ENCODE data around the gene FOXA2.
"Not testable (repeated sequence)": the region's sequence is repeated elsewhere in the genome, so short reads cannot be mapped to it uniquely, and the experiment has no call there.

Gene FOXA2

DNA sequence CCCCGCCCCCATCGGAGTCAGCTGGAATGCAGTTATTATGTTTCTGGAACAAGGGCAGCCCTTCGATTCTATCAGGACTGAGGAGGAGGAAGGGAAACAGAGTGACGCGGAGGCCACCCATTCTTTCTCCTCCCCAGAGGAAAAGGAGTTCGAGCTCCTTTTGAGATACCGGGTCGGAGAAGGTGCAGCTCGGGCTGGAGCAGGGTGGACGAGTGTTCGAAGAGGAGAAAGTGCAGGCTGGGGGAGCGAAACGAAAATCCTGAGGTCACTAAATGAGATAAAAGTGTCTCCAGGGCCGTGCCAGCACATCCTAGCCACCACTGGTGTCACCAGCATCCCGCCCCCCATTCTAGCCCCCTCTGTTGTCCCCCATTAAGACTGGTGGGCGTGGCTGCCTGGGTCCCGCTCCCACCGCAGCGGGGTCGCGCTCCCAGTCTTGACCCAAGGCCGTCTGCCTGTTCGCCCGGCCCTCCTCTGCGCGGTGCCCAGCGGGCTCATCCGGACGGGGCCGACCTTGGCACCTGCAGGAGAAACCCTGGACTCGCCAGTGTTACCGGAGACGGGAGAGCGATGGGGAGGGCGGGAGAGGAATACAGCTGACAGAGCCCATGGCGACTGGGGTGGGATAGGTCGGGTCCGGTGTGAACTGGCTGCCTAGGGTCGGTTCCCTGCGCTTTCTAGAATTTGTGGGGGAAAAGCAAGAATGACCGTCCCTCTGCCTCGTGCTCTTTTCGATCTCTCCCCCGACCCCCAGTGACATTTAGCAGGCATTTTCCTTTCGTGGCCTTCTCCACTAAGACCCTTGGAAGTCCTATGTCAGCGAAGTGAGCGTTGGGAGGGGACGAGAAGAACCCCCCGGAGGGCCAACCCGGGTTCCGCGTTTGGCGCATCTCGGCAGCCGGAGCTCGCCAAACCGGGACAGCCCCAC is 16.2 kb downstream of the FOXA2 start:
- DNase-seq, result no peak

DNA sequence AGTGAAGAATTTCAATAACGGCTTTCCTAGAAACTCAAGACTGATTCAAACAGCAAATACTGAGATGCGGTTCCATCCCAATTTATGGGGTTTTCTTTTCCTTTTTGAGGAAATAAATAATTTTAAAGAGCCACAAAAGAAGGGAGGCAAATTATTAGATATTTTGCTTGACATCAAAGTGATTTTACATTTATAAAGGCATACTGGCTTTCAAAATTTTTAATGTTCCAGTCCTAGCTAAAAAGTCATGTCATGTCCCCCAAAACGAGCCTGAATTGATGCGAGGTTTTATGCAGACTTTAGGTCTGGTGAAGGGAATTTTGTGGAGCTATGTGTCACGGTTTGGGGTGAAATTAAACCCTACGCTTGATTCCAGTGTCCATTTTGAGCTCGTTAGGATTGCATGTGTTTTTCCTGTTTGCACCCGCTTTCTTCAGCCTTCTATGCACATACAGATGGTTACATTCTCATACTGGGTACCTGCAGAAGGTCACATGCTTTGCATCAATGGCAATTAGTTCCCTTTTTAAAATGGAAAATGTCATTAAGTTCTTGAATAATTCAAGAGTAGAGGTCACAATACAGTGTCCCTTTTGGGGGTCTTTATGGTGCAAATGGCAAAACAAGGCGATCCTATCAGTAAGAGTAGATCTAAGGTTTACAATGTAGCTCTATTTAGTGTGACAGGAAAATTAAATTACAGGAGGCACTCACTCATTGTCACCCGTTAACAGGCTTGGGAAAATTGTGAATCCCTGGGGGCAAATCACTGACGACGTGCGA is 17.3 kb downstream of the FOXA2 start:
- DNase-seq, result no peak

DNA sequence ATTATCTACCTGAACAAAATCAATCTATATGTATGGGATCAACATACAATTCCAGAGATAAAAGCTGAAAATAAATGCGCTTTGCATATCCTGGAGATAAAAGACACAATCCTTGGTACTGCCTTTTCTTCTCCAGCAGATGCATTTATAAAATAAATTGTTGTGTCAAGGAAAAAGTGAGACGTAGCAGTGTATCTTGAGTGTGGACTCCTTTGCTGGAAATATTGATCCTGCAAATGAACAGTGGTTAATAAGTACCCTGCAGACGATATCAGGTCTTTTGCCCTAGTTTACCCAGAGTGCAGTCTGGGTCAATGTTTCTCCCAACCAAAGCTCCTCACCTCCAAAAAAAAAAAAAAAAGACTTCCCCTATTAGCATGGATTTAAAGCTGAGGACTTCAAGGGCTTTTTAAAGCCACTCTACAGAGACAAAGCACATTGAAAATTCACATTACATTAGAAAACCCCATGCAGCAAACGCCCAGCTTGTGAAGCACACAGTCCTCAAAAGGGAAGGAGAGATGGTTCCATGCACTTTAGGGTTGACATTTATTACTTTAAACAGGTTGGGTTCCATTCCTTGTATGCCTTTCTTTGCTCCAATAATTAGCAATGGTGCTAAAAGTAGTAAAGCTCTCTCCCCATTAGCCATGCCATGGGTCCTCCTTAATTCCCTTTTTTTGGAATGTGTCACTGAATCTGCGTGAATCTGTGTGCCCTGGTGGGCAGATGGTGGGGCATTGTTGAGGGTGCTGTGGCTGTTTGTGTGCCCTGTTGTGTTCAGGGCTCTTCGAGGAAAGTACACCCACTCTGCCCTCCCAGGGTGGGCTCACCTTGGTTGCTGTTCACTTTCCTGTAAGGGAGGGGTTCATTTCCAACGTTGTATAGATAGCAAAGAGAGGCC is 21.1 kb downstream of the FOXA2 start:
- DNase-seq, result peak; percentile 27

DNA sequence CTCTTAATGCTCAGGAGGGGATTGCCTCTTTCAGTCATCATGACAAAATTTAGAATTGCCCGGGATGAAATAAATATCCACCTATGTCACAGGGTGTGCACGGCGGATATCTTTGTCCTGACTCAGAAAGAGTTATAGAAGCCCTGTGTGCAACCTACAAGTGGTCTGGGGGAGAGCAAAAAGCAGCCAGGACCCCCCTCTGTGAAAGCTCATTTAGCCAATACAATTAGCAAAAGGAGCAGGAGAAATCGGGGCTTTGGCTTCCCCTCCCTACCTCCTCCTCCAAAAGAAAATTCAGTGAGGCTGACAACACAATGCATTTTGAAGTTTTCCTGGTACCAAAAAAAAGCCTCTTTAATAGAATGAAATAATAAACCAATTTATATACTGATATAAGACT is 21.8 kb downstream of the FOXA2 start:
- DNase-seq, result no peak

DNA sequence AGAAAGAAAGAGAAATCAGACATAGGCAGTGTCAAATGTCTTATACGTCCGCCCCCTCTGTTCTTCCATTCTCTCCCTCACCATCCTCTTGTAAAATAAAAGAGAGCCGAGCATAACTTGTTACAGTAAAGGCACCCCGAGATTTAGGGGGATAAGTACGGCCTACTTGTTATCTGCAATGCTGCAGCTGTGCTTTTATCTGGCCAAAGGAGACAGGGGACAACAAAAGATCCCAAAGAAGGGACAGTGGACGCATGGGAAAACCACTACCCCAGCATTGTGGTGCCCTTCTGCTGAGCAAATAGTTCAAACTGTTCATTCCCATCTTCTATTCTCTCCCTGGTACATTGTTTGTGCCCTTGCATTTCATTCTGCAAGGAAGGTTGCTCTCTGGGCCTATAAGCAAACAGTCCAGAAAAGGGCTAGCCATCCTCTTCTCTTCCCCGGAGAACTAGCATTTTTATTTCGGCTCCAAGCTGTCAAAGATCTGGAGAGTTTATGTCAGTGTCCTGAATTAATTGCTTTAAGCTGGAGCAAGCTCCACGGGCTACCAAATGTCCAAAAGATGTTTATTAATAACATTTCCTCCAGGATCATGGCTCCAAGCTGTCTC is 22.3 kb downstream of the FOXA2 start:
- DNase-seq, result no peak

DNA sequence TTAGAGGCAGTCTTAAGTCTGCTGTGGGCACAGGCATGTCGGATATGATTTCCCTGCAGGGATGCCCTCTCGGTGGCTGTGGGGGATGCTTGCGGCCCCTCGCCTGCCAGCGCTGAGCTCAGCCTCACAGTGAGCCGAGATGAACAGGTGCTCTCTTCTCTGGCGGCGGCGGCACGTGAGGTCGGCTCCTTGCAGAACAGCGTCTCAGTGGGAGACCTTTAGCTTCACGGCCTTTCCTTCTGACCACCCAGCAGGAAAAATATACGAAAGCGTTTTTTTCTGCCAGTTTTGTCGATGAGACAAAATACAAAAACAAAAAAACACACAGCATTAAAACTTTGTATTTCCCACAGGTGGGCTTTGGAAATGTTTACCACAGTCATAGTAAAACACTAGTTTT is 23.6 kb downstream of the FOXA2 start:
- no peak for DNase-seq

DNA sequence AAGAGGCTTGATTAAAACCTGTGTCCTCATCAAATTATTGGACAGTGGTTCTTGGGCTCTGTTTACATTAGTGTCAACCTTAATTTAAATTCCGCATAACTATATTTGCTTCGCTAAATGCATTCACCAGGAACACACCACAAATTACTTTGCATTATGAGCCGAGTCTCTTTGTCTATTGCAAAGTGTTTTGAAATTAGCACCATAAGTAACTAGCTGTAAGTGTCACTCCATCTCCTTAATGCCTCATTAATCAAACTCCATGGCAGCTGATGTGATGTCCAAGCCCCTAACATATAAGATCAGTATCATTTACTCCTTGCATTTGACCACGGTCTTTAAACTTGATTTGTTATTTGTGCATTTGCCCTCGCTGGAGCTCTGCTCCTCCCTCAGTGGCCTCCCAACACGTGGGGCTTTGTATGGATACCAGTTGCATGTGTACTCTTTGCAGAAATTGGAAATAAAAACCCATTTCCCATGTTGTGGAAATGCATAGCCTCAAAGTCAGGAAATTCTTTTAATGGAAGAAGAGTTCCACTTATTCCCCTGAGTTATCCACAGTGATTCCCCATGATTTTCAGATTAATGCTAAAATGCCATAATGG is 24.6 kb downstream of the FOXA2 start:
- no peak for DNase-seq

DNA sequence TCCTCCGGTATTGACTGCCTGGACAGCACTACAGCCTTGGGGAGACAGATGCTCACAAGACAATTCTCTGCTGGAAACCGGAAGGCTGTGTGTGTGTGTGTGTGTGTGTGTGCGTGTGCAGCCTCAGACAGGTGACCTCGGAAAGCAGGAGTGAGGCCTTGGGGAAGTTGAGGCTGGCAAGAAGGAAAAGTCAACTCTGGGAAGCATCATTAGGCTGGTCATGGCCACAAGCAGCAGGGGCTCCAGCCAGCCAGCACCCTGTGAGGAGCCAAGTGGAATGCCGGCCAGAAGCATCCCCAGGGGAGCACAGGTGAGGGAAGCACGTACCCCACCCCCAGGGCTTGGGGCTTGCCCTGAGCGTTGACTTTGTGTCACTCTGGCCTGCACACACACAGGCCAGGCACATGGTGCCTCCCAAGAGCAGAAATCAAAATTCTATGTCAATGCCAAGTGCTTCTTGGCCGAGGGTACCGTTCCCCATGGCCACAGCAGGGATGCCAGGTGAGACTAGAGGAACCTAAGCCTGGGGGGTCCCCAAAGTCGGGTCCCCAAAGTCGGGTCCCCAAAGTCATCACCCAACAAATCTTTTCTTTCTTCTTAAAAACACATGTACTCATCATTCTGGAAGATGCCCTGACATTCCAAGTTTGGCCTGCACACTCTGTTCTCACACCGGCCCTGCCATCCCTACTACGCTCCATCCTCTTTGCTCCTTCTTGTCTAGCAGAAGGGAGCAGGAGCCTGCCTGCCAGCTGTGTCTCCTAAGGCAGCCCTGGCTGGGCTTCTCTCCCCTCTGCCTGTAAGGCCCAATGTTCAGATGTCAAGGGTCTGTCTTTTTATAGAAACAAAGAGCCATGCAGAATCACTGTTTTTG is 26.7 kb downstream of the FOXA2 start:
- DNase-seq, result no peak

DNA sequence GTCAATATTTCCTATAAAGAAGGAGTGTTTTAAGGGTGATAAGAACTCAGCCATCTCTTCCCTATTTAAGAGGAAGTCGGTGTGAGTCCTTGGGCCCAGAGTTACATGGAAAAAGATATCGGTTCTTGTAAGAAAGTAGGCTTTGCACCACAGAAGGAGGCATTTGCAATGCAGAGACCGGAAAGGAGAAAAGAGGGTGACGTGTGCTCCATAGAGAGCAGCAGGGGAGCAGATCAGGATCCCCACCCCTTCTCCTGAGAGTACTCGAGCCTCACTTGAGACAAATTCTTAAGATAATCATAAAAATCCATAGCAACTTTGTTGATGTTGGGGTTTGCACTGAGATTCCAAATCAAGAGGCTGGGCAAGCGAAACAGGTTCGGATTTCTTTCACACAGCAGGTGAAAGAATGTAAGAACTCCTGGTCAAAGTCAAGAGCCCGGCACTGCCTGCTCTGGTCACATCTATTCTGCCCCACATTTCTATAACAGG is 27.8 kb downstream of the FOXA2 start:
- no peak for DNase-seq

DNA sequence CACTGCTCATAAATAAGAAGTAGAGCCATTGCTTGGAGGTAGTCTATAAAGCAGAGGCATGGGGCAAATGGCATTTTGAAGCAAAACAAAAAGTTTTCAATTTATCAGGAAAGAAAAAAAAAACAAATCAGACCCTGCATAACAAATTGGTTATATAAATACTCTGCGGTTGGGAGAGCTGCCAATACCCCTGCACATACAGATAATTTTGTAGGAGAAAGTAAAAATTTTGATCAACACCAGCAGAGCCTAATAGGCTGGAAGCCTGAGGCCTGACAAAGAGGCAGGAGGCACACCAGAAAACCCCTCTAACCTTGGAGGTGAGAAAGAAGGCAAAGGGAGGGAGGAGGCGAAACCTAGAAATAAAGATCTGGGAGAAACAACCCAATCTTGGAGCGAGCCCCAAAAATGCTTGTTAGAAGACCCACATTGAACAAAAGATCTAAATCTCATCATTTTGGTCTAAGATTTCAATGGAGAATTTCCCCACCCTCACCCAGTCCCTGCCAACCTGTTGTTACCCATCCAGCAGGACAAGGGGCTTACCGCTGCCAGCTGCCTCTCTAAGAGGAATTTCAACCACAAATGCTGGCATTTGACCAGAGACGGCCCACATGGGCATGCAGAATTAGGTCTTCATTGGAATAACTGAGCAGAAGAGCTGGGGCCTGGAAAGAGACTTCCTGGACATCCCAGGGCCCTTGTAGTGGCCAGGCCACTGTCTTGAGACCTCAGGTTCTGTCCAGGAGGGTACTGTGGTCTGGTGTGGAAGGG is 28.4 kb downstream of the FOXA2 start:
- DNase-seq, result no peak

DNA sequence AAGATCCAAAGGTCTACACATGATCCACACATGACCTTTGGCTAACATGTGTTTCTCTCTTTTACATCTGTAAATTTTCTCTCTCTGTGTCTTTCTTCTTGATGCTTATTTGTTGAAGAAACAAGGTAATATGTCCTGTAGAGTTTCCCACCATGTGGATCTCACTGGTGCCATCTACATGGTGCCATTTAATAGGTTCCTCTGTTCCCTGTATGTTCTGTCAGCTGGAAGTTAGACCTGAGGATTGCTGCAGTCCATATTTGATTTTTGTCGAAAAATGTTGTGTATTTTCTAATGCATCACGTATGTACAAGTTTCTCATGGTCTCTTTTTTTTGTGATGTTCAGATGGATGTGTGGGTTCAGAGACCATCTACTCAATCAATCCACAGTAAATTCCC is 30.0 kb downstream of the FOXA2 start:
- DNase-seq, result no peak

DNA sequence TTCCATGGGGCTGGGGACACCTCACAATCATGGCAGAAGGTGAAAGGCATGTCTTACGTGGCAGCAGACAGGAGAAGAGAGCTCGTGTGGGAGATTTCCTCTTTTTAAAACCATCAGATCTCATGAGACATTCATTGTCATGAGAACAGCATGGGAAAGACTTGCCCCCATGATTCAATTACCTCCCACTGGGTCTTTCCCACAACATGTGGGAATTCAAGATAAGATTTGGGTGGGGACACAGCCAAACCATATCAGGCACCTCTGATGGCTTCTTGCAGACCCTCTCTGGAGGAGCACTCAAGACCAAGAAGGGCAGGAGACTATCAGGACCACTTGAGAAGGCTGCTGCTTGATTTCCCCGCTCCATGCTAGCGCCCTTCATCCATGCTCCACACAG is 33.9 kb downstream of the FOXA2 start:
- not testable (repeated sequence) for DNase-seq

DNA sequence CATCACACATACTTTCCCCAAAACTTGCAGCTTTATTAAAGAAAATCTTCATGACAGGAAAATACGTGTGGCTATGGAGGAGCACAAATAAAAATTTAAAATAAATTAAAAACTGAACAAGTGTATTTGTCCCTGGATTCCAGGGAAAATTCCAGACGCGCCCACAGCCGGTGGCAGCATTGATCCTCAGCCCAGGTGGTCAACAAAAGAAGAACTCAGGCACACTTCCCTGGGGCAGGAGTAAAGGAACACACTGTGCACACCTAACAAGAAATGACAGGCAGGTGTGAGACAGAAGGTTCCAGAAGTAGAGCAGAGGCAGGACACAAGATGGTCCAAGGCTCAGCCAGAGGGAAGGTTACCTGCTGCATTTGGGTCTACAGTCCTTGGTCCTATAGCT is 36.3 kb downstream of the FOXA2 start:
- no peak for DNase-seq

DNA sequence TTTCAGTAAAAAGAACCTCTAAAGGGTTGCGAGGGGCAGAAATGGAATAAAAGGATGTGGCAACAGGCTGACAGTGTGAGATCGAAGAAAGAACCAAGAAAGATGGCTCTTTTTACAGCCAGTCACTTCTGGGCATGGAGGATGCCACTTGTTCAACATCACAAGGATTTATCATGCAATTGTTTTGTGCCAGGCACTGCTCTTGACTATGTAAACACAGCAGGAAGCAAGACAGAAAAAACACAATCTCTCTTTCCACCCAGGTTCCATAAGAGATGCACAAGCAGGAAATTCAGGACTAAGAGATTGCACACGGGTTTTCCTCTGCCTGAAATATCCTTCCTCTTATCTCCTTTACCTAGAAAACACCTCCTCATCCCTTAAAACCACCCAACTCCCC is 38.0 kb downstream of the FOXA2 start:
- DNase-seq, result no peak

DNA sequence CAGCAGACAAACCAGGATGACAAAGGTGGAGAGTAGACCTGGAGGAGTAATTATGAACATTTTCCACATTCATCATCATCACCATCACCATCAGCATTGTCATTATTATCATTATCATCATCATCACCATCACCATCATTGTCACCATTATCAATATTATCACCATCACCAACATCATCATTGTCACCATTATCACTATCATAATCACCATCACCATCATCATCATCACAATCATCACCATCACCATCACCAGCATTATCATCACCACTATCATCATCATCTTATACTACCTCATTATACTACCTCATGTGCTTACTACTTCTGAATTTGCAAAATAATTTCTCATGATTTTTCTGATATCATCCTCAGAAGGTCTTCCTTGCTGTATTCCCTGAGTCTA is 39.3 kb downstream of the FOXA2 start:
- DNase-seq, result no peak

DNA sequence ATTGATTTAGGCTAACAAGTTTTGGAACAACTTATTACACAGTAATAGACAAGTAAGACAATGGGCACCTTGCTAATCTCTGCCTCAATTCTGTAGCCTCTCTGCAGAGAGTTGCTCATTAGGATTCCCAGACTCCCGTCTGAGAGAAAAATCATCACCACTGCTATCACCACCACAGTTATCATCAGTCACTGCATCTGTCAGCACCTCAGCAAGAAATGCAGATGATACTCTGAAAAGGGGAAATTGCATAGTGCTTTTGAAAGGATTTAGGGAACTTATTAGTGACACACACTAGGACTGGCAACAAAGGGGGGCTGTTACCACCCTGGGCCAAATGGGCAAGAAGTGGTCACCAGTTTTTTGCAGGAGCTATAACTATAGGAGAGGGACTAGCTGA is 39.9 kb downstream of the FOXA2 start:
- no peak for DNase-seq

DNA sequence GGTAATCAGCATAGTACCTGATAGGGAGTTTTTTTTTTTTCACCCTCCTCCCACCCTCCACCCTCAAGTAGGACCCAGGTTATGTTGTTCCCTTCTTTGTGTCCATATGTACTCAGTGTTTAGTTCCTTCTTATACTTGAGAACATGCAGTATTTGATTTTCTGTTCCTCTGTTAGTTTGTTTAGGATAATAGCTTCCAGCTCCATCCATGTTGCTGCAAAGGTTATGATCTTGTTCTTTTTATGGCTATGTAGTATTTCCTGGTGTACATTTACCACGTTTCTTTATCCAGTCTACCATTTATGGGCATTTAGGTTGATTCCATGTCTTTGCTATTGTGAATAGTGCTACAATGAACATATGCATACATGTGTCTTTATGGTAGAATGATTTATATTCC is 41.9 kb downstream of the FOXA2 start:
- DNase-seq, result no peak

DNA sequence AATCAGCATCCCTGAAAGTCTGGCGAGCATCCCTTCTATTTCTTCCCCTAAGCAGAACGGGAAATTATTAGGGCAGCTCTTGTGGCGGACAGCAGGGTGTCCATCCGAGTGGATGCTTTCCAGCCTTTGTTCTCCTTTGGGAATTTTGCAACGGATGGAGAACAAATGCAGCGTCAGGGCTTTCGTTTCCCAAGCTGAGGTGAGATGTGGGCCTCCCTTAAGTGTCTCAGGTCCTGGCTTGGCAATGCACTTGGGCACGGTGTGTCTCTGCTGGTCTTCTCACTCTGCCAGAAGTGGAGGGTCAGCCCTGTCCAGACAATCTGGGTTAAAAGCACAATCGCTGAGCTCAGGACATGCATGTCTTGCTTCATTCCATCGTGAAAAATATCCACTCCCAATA is 43.5 kb downstream of the FOXA2 start:
- no peak for DNase-seq

DNA sequence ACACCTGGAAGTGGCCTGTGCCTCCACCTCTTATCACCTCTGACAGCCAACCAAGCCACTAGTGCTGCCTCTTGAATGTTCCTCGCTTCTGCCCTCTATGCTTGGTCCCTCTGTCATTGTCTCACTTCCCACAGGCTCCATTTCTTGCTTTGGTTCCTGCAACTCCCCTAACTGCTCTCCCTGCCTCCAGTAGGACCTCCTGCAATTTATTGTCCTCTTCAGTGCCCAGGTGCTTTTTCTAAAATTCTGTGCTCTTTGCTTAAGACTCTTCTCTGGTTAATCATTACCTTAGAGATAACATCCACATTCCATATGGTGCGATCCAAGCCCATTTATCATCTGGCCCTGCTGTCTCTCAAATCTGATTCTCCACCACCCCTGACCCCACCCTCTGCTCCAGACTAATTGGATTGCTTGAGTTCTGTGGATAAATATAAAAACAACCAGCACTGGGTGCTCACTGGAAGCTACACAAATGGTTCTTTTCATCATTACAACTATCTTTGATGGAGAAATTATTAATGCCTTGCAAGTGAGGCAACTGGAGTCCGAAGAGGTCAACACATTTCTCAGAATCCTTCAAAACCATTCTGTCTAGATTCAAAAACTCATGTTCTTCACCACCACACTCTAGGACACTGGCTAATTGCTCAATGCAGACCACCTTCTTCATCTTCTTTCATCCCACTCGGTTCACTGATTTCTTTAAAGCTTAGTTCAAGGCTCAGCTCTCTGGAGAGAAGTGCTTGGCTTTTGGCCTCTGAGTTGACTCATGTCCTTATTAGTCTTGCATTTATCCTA is 47.2 kb downstream of the FOXA2 start:
- DNase-seq, result no peak

All from NCI-H187 treated with DMSO at 0.1 percent for 48 hours (cell line).